ENCODE data around the gene ZNF385C. TPM values are rescaled to one million over a fixed set of nuclear protein-coding genes. Genes with fewer than 3 reads are reported as not detected.

The ZNF385C gene
- total RNA-seq, 1 experiment from 2014 or later, result 0.08 TPM

GRCh38 chr17:42051013-42051400 is 47.3 kb downstream of the ZNF385C start:
- DNase-seq (ENCODE audit: low spot score), result no peak

- peak; percentile 44 for DNase-seq (ENCODE audit: low spot score)
Observed at GRCh38 chr17:42050393-42051012, 47.8 kb downstream of the ZNF385C start, which contains the start of gene C17orf113. TSS of gene C17orf113 (minus strand) at chr17:42050601. CDS start at chr17:42043376, 7,225 bp downstream.

- DNase-seq (ENCODE audit: low spot score), result peak; percentile 31
Observed at GRCh38 chr17:42049834-42050392, 48.4 kb downstream of the ZNF385C start.

GRCh38 chr17:42047343-42047742 is 50.9 kb downstream of the ZNF385C start:
- DNase-seq (ENCODE audit: low spot score), result no peak

GRCh38 chr17:42045719-42046118 is 52.6 kb downstream of the ZNF385C start:
- no peak for DNase-seq (ENCODE audit: low spot score)

GRCh38 chr17:42042598-42043319 is 55.5 kb downstream of the ZNF385C start:
- DNase-seq (ENCODE audit: low spot score), result no peak

GRCh38 chr17:42041619-42042018 is 56.7 kb downstream of the ZNF385C start:
- DNase-seq (ENCODE audit: low spot score), result no peak

GRCh38 chr17:42040818-42041217 is 57.5 kb downstream of the ZNF385C start:
- DNase-seq (ENCODE audit: low spot score), result no peak

- DNase-seq (ENCODE audit: low spot score), result no peak
Observed at GRCh38 chr17:42039794-42040763, 58.2 kb downstream of the ZNF385C start.

GRCh38 chr17:42038221-42038973 is 59.9 kb downstream of the ZNF385C start:
- DNase-seq (ENCODE audit: low spot score), result no peak

- DNase-seq (ENCODE audit: low spot score), result no peak
Observed at GRCh38 chr17:42034059-42034458, 64.2 kb downstream of the ZNF385C start.

GRCh38 chr17:42031584-42031983 is 66.7 kb downstream of the ZNF385C start:
- no peak for DNase-seq (ENCODE audit: low spot score)

GRCh38 chr17:42028791-42029127 is 69.5 kb downstream of the ZNF385C start:
- DNase-seq (ENCODE audit: low spot score), result no peak

GRCh38 chr17:42027961-42028790 is 70.1 kb downstream of the ZNF385C start:
- peak; percentile 66 for DNase-seq (ENCODE audit: low spot score)

GRCh38 chr17:42027590-42027889 is 70.7 kb downstream of the ZNF385C start:
- no peak for DNase-seq (ENCODE audit: low spot score)

GRCh38 chr17:42026857-42027589 is 71.2 kb downstream of the ZNF385C start:
- no peak for DNase-seq (ENCODE audit: low spot score)

- no peak for DNase-seq (ENCODE audit: low spot score)
Observed at GRCh38 chr17:42025936-42026335, 72.3 kb downstream of the ZNF385C start.

- DNase-seq (ENCODE audit: low spot score), result no peak
Observed at GRCh38 chr17:42025191-42025579, 73.1 kb downstream of the ZNF385C start.

GRCh38 chr17:42023524-42024349 is 74.5 kb downstream of the ZNF385C start:
- DNase-seq (ENCODE audit: low spot score), result no peak

All from HT-29 (cell line).